Measurements from ENCODE around the gene HIGD1C.
A peak's percentile ranks its signal among the peaks of the same experiment; 100 is the strongest.

HIGD1C gene

DNA sequence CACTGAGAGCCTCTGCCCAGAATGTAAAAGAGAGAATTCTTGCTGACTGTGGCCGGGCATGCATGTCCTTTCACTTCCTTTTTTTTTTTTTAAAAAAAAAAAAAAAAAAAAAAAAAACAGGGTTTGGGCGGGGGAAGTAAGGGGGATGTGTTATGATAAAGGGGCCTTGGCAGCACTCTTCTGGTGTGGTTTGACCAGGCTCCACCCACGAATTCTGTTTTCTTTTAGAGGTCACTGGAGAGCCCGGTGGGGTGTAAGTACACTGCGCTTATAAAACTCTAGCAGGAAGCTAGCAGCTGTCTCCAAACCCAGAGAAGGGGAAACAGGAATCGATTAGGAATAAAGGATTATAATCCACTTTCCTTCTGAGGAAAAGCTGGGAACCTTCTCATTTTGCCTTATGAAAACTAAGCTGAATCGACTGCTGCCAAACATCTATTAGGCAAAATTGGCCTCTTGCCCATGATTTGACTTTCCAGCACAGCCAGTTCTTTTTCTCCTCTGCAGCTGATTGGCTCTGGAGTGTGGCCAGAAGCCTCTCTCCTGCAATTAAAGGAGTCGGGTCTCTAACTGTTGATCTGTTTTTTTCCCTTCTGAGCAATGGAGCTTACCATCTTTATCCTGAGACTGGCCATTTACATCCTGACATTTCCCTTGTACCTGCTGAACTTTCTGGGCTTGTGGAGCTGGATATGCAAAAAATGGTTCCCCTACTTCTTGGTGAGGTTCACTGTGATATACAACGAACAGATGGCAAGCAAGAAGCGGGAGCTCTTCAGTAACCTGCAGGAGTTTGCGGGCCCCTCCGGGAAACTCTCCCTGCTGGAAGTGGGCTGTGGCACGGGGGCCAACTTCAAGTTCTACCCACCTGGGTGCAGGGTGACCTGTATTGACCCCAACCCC, 27.7 kb upstream of the HIGD1C start:
- Histone ChIP-seq H3F3A (ENCODE audit: insufficient read depth, low read length) (0 out of 2 replicates have a peak, but pooled peaks cover 9% of the 10 kb centered on the region), H3K36me3 (ENCODE audit: insufficient read depth, low read length) (peaks cover 33% of the 10 kb centered on the region), H3K9me2 (ENCODE audit: low read depth, low read length) (no peaks in the 10 kb centered on the region), H3K27ac (ENCODE audit: low read depth, low read length, poor library complexity, severe bottlenecking) (peak overlapping the region; percentile 99), H3K4me2 (ENCODE audit: low read length) (peak overlapping the region; percentile 99), H3K4me3 (ENCODE audit: low read depth, low read length, poor library complexity, severe bottlenecking) (peak overlapping the region; percentile 87), H3K27me3 (ENCODE audit: insufficient read depth, low read length) (no peaks in the 10 kb centered on the region), H3K4me1 (ENCODE audit: insufficient read depth, low read length, severe bottlenecking) (peaks cover 58% of the 10 kb centered on the region), H3K9ac (ENCODE audit: low read length) (peak overlapping the region; percentile 89), H2AFZ (ENCODE audit: low read length) (no peak overlapping the region), H3K79me2 (ENCODE audit: insufficient read depth, low read length) (peaks cover 48% of the 10 kb centered on the region), H3K9me3 (ENCODE audit: low read length) (no peaks in the 10 kb centered on the region), H4K20me1 (ENCODE audit: insufficient read depth, low read length) (no peaks in the 10 kb centered on the region)
- no peak for TF ChIP-seq EZH2 (IDR thresholded peaks at IDR 0.05; ENCODE audit: borderline replicate concordance, low read length)
- TF ChIP-seq, protein P1, sequence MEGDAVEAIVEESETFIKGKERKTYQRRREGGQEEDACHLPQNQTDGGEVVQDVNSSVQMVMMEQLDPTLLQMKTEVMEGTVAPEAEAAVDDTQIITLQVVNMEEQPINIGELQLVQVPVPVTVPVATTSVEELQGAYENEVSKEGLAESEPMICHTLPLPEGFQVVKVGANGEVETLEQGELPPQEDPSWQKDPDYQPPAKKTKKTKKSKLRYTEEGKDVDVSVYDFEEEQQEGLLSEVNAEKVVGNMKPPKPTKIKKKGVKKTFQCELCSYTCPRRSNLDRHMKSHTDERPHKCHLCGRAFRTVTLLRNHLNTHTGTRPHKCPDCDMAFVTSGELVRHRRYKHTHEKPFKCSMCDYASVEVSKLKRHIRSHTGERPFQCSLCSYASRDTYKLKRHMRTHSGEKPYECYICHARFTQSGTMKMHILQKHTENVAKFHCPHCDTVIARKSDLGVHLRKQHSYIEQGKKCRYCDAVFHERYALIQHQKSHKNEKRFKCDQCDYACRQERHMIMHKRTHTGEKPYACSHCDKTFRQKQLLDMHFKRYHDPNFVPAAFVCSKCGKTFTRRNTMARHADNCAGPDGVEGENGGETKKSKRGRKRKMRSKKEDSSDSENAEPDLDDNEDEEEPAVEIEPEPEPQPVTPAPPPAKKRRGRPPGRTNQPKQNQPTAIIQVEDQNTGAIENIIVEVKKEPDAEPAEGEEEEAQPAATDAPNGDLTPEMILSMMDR (IDR thresholded peaks at IDR 0.05; ENCODE audit: low read length) = no peak

- Histone ChIP-seq H3K9me2 (ENCODE audit: low read depth, low read length) (no peaks in the 10 kb centered on the region), H3K36me3 (ENCODE audit: insufficient read depth, low read length) (peaks cover 39% of the 10 kb centered on the region), H3K79me2 (ENCODE audit: insufficient read depth, low read length) (peaks cover 50% of the 10 kb centered on the region), H3K9ac (ENCODE audit: low read length) (peak overlapping the region; percentile 89), H3K9me3 (ENCODE audit: low read length) (no peaks in the 10 kb centered on the region), H2AFZ (ENCODE audit: low read length) (no peak overlapping the region), H3K27ac (ENCODE audit: low read depth, low read length, poor library complexity, severe bottlenecking) (peak overlapping the region; percentile 99), H3K27me3 (ENCODE audit: insufficient read depth, low read length) (no peaks in the 10 kb centered on the region), H4K20me1 (ENCODE audit: insufficient read depth, low read length) (no peaks in the 10 kb centered on the region), H3F3A (ENCODE audit: insufficient read depth, low read length) (0 out of 2 replicates have a peak, but pooled peaks cover 9% of the 10 kb centered on the region), H3K4me2 (ENCODE audit: low read length) (peak overlapping the region; percentile 99), H3K4me3 (ENCODE audit: low read depth, low read length, poor library complexity, severe bottlenecking) (peak overlapping the region; percentile 87), H3K4me1 (ENCODE audit: insufficient read depth, low read length, severe bottlenecking) (peaks cover 61% of the 10 kb centered on the region)
- TF ChIP-seq, protein P1 (IDR thresholded peaks at IDR 0.05; ENCODE audit: low read length) = no peak; the same call in 1 of the 2 replicates
- TF ChIP-seq EZH2 (IDR thresholded peaks at IDR 0.05; ENCODE audit: borderline replicate concordance, low read length) = no peak
Measured at GRCh38 chr12:50925342-50925651, 27.0 kb upstream of the HIGD1C start.

DNA sequence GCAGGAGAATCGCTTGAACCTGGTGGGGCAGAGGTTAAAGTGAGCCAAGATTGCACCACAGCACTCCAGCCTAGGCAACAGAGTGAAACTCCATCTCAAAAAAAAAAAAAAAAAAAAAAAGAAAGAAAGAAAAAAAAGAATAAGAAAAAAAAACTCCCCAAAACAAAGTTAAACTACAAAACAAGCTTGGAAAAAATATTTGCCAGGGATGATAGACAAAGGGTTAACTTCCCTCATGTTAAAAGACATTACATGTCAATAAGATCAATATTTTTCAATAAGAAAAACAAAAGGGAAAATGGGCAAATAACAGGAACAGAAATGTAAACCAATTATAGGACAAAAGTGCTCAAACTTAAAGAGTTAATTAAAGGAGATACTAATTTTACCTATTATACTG, 26.4 kb upstream of the HIGD1C start:
- 0 out of 2 replicates have a peak, but pooled peaks cover 9% of the 10 kb centered on the region for H3F3A ChIP-seq (ENCODE audit: insufficient read depth, low read length)
- H3K36me3 ChIP-seq (ENCODE audit: insufficient read depth, low read length) = peaks cover 45% of the 10 kb centered on the region
- H3K4me2 ChIP-seq (ENCODE audit: low read length) = peak overlapping the region; percentile 99
- no peaks in the 10 kb centered on the region for H3K9me2 ChIP-seq (ENCODE audit: low read depth, low read length)
- peaks cover 50% of the 10 kb centered on the region for H3K79me2 ChIP-seq (ENCODE audit: insufficient read depth, low read length)
- H2AFZ ChIP-seq (ENCODE audit: low read length) = no peak overlapping the region
- H4K20me1 ChIP-seq (ENCODE audit: insufficient read depth, low read length) = no peaks in the 10 kb centered on the region
- peak overlapping the region; percentile 99 for H3K27ac ChIP-seq (ENCODE audit: low read depth, low read length, poor library complexity, severe bottlenecking)
- H3K27me3 ChIP-seq (ENCODE audit: insufficient read depth, low read length) = no peaks in the 10 kb centered on the region
- no peak for TF ChIP-seq EZH2 (IDR thresholded peaks at IDR 0.05; ENCODE audit: borderline replicate concordance, low read length)
- TF ChIP-seq, protein P1 (IDR thresholded peaks at IDR 0.05; ENCODE audit: low read length) = no peak
- H3K4me3 ChIP-seq (ENCODE audit: low read depth, low read length, poor library complexity, severe bottlenecking) = peak overlapping the region; percentile 87
- peaks cover 64% of the 10 kb centered on the region for H3K4me1 ChIP-seq (ENCODE audit: insufficient read depth, low read length, severe bottlenecking)
- no peaks in the 10 kb centered on the region for H3K9me3 ChIP-seq (ENCODE audit: low read length)
- H3K9ac ChIP-seq (ENCODE audit: low read length) = peak overlapping the region; percentile 89
